GM04504 (cell line): ENCODE data around the gene C16orf89.
"Not testable (repeated sequence)": the region's sequence is repeated elsewhere in the genome, so short reads cannot be mapped to it uniquely, and the experiment has no call there.

Experiments
- DNase-seq: peaks from one replicate; pipeline ENCODE4 v3.0.0-alpha.2; 2012; ENCODE audit warnings: low read depth

Gene C16orf89

DNA sequence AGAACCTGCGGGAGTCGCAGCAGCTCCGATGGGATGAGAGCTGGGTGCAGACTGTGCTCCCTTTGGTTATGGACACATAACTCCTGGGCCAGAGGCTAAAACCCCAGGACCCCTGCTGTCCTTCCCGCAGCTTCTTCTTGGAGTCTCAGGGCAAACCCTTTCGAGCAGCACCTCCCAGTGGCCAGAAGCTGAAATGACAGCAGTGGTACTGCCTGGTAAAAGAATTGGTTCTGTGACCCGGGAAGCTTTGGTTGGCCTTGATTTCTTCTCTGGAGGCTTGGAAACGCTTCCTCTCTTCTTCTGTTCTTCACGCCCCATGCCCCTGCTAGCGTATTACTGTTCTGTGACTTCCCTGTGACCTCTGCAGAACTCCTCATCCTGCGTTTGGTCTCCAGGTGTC is 19.0 kb upstream of the C16orf89 start:
- not testable (repeated sequence) for DNase-seq

DNA sequence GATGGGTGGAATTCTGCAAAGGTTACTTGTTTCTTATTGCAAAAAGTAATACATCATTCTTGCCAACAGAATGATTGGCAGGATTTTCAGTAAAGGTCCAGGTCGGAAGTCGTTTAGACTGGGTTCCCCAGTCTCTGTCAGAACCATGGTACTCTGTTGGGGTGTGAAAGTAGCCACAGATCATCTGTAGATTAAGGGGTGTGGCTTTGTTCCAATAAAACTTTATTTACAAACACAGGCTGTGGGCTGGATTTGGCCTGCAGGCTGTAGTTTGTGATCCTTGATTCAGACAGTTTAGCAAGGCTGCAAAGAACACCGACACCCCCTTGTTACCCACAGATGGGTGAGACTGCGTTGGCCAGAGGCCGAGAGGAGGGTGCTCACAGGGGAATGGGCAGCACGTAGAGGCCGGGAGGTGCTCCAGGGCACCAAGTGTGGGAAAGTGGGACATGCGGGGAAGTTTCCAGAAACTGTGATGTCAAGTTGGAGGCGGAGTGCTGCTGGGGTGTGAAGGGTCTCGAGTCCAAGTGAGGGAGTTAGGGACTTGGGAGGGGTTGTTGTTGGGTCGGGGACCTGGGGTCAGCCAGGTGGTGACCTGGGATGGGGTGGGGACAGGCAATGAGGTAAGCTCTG is 18.5 kb upstream of the C16orf89 start:
- DNase-seq: not testable (repeated sequence)

DNA sequence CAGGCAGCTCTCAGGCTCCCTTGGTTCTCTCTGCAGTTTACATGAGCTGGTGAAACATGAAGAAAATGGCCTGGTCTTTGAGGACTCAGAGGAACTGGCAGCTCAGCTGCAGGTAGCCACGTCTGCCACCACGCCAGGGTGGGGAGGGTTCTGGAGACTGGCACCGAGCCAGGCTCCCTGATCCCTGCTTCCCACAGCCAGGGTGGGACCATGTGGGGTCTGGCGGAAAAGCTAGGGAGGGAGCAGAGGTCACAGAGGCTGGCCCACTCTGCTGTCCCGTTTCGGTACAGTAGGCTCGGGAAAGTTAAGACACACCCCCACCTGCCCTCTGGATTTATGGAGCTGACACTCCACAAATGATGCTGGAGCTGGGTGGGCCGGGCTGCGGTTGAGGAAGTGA is 17.9 kb upstream of the C16orf89 start:
- not testable (repeated sequence) for DNase-seq

DNA sequence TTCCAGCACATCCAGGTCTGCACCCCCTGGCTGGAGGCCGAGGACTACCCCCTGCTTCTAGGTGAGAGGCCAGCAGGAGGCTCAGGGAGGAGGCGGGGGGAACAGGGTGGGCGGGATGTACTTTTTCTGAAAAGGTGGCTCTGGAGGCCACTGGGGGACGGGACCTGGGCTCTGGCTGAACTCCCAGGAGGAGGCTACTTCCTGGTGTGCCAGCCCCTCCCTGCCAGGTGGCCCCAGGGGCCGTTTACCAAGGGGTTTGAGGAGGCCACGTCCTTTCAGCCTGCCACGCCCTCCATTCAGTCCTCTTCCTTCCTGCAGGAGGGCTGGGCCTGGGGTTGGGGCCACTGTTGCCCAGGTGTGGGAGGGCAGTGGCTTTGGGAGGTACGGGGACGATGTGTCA is 15.2 kb upstream of the C16orf89 start:
- DNase-seq: not testable (repeated sequence)

DNA sequence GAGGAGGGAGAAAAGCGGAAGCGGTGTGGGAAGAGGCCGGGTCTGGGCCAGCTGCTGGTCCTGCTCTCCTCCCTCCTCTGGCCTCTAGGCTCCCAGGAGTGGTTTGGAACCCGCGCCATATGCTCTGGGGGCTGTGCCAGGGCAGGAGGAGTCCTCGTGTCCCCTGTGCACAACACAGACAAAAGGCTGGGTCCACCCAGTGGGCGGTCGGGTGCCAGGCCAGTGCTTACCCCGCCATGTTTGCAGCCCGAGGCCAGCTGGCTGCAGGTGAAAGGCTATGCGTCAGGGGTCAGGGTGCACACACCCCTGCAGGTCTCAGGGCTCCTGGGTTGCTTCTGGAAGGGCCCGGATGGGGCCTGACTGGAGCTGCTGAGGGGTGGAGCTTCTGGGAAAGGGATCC is 14.7 kb upstream of the C16orf89 start:
- not testable (repeated sequence) for DNase-seq

DNA sequence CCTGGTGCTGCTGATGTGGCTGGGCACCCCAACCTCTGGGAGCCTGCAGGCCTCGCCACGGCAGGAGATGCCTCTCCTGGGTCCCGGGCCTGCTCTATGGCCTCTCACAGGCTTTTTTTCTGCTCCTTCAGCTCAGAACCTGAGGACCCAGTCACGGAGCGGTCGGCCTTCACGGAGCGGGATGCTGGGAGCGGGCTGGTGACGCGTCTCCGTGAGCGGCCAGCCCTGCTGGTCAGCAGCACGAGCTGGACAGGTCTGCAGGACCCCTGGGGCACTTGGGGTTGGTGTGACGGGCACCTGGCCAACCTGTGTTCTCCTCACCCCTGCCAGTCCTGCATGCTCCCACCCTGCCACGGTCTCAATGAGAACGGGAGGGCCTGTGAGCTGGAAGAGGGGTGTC is 12.9 kb upstream of the C16orf89 start:
- no peak for DNase-seq

DNA sequence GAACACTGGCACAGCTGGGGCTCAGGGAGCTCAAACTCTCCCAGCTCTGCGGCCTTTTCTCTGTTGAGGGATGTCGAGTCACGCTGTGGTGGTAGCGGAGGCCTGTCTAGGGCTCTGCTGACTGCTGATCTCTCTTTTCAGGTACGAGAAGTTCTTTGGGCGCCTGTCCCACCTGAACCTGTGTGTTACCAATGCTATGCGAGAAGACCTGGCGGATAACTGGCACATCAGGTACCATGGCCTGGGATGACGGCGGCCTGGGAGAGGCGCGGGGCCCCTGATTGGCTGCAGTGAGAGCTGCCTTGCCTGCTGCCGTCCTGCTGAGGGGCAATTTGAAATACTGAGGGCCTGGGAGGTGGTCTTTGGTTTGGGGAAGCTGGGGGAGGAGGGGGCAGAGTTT is 11.5 kb upstream of the C16orf89 start:
- DNase-seq: no peak

DNA sequence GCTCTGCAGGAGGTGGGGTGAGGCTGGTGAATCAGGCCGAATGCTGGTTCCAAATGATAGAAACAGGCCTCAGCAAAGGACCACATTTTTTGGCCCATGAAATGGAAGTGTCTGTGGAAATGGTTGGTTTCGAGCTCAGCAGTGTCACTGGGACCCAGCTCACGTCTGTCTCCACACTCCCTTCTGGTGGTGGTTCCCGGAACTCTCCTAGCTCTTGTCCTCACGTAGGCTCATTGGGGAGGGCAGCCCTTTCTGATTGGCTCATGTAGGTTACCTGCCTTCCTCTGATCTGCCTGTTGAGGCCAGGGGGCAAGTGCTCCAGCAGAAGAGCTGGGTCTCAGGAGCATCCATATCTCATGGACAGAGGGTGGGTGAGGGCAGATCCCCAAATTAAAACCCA is 9.9 kb upstream of the C16orf89 start:
- DNase-seq: no peak

DNA sequence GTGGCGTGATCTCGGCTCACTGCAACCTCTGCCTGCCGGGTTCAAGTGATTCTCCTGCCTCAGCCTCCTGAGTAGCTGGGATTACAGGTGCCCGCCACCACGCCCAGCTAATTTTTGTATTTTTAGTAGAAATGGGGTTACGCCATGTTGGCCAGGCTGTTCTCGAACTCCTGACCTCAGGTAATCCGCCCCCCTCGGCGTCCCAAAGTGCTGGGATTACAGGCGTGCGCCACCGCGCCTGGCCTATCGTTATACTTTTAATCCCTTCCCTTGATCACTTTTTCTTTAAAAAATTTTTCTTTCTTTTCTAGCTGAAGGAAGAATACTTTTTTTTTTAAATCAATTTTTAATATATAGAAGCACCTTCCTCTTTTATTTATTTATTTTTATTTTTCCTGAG is 8.0 kb upstream of the C16orf89 start:
- DNase-seq: not testable (repeated sequence)

DNA sequence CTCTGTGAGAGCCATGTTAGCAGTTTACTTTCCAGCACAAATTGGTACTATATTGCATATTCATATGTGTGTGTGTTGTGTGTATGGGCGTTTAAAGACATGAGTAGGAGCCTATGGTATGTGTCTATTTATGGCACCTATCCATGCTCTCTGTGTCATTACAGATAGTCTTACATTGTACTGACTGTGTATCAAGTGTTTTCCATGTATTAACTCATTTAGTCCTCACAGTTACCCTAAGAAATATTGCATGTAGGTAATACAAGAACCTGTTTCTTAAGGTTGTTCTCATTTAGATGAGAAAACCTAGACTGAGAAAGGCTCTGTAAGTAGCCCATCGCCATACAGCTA is 7.5 kb upstream of the C16orf89 start:
- no peak for DNase-seq

DNA sequence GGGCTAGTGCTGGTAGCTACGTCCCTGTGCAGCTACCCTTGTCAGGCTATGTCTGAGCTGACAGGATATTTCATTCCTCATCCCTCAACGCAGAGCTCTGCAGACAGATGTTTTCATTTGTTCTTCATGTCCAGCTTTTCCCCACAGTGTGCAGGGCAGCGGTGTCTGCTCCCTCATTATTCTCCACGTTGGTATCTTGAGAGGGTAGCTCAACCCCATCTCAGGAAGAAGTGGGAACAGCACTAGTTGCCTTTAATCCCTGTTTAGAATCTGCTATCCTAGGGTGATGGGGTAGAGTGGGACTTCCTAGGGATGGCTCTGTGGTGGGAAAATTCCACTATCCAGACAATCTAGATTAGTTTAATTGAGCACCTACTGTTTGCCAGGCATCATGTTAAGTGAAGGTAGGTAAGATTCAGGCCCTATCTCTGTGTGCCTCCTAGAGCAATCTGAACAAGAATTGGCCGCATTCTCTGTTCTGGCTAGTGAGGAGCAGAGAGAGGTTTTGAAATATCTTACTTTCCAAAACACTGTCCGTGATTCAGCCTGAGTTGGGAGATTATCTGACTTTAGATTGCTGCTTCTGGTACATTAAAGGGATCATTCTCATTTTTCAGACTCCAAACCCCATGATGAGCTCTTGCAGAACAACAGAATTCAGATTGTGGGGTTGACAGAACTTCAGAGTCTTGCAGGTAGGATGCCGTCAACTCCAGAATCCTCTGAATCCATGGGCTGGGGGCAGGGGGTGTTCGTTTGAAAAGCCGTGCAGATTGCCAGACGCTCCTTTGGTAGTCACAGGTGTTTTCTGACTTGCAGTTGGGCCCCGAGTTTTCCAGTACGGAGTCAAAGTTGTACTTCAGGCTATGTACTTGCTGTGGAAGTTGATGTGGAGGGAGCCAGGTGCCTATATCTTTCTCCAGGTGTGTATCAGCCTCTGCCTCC is 6.8 kb upstream of the C16orf89 start:
- DNase-seq: no peak

DNA sequence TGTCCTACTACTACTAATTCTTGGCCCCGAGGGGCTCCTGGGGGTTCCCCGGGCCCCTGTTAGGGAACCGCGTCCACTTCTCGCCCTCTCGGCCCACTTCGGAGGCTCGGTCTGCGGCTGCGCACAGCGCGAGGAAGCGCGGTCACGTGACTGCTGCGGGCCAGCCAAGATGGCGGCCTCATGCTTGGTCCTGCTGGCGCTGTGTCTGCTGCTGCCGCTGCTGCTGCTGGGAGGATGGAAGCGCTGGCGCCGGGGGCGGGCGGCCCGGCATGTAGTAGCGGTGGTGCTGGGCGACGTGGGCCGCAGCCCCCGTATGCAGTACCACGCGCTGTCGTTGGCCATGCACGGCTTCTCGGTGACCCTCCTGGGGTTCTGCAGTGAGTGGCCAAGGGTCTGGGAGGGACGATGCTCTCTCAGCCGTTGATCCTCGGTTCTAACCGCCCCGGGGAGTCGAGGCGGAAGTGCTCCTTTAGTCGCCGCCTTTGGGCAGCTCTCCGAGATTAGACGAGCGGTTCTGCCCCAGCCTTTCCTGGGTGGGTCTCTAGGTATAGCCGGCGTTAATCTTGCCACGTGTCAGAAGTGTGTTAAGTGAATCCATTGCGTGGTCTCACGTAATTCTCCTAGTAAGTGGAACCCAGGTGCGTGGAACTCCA is 6.1 kb upstream of the C16orf89 start, which contains the start of gene ALG1:
TSS of gene ALG1 (plus strand) at position 163 of the 653 bp plus-strand sequence. CDS start at position 170, 7 bp downstream.
- peak; percentile 51 for DNase-seq

DNA sequence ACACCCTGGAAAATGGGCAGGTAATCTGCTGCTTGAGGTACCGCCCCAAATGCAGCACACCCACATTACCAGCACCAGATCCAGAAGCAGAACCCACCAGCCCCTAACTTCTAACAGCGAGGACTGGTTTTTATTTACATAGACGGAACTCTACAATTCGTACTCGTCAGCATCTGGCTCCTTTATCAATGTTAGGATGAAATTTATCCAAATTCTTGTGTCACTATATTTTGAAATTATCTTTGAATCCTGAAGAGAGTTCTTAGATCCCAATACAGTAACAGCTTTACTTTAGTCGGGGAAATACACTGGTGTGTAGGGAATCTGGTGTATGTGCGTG is 5.6 kb upstream of the C16orf89 start:
- no peak for DNase-seq

DNA sequence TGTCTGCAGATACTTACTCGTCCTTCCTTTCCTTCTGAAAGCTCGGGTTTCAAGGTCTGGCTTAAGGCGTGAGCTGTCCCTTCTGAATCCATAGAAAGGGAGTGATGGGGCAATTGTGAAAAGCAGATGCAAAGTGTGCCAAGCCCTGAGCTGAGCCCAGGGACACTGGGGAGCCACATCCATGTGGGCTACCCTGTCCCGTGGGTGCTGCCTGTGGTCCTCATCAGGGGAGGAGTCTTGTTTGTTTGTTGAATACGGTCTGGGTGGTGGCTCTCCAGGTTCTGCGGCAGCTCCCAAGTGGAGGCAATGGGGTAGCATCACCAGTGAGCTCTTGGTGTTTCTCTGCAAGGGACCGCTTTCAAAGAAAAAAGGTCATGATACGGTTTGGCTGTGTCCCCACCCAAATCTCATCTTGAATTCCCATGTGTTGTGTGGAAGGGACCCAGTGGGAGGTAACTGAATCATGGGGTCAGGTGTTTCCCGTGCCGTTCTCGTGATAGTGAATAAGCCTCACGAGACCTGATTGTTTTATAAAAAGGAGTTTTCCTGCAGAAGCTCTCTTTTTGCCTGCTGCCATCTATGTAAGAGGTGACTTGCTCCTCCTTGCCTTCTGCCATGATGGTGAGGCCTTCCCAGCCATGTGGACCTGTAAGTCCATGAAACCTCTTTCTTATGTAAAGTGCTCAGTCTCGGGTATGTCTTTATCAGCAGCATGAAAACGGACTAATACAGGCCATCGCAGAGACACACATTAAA is 4.9 kb upstream of the C16orf89 start:
- no peak for DNase-seq

DNA sequence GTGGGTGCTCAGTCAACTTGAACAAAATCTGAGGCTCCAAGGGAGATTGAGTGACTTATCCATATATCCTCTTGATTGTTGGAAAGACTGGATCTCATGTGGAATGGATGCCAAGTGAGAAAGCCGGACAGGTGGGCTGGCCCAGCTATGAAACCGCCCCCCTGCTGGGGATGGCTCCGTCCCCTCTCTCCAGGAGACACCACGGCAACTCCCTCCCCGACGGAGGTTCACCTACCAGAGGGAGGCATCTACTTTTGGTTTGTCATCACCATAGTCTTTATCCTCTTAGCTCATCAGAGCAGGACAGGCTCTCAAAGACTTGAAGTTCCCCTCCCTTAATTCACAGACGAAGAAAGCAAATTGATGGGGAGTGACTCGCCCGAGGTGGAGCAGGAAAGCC is 4.1 kb upstream of the C16orf89 start:
- DNase-seq: no peak

DNA sequence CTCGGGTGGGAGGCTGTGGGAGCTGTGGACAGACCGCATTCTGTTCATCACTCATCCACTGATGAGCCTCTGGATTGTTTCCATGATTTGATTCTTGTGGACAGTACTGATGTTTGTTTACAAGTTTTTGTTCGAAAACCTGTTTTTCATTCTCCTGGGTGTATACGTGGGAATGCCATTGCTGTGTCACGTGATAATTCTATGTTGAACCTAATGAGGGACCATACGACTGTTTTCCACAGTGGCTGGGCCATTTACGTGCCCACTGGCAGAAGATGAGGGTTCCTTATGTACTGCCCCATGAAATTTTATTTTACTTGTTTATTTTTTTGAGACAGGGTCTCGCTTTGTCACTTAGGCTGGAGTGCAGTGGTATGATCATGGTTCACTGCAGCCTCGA is 3.3 kb upstream of the C16orf89 start:
- no peak for DNase-seq

DNA sequence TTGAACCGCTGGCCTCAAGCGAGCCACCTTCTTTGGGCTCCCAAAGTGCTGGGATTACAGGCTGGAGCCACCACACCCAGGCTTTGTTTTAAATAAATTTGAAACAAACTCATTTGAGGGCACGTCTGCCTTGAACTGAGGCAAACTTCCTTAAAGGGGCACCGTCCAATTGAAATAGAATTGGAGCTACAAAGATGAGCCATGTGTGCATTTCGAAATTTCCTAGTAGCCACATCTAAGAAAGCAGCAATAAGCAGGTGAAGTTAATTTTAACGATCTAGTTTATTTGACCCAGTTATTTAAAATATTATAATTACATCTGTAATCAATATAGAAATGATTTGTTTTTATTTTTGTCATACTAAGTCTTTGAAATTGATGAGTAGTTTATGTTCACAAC is 755 bp upstream of the C16orf89 start:
- DNase-seq: no peak

DNA sequence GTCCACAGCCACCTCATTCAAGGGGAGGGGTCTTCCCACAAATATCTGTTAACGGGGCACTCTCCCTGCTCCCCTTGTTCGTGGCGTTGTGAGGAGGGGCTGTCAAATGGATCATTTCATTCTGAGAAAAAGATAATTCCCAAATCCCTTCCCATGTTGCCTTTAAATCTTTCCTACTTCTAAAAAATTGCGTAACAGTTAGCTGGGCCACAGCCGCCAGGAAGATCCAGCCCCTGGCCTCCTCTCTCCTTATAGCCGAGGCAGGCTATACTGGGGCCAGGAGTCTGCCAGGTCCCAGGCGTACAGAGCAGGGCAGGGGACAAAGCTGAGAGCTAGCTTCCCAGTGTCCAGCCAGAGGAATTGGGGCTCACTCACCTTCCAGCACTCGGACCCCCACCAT is 430 bp downstream of the C16orf89 start:
- DNase-seq: no peak

DNA sequence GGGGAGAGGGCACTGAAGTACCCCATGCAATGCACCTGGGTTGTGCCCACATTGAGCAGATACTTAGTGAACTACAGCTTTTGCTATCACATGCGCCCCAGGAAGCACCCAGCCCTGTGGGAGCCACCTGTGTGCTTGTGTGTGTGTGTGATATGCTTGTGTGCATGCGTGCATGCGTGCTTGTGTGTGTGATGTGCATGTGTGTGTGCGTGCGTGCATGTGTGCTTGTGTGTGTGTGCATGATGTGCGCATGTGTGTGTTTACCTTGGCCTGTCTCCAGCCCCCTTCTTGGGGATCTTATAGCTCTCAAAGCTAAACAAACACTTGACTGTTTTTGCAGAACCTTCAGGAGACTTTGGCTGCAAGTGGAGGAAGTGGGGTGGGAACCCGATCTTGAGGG is 841 bp downstream of the C16orf89 start:
- DNase-seq: no peak

DNA sequence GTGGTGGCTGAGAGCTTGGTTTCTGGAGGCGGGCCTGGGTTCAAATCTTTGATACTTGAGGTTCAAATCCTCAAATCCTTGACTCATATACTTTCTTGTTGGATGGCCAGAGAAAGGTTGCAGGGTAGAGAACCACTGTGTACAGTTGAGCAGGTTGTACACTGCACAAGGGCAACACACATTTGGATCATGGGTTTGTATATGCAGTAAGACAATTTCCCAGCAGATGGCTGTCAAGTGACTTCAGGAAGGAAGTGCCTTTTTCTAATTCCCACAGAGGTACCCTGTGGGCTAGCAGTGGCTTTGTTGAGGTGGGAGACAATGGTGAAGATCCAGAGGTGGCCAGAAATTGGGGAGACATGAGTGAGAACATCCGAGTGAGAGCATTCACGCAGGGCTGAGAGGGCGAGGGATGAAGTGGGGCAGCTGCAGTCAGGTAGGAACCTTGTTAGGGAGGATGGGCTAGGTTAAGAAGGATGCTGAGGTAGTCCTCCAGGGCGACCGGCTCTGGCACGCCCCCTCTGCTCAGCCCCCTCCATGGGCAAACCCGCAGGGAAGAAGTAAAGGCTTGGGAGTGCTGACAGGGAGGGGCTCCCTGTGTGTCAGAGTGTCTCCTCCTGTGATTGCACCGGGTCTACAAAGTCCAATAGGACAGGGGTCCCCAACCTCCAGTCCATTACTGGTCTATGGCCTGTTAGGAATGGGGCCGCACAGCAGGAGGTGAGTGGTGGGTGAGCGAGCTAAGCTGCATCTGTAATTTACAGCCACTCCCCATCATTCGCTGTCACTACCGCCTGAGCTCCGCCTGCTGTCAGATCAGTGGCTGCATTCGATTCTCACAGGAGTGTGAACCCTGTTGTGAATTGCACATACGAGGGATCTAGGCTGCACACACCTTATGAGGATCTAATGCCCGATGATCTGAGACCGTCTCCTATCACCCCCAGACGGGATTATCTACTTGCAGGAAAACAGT is 2.7 kb downstream of the C16orf89 start:
- DNase-seq: no peak

DNA sequence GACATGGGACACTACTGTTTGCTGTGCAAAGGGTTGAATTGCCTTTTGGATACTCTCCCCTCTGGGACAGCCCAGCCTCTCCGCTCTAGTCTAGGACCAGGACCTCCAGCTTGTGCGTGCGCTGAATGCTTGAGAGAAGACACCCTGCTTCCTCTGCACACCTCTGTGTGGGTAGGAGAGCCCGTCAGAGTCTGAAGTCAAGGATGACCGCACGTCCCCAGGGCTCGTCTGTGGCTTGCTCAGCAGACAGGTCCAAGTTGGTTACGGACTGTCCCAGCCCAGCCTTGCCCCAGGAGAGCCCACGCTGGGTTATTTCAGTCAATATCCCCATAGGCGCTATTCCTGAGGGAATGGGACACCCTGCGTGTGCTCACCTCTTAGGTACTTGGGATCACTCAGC is 3.7 kb downstream of the C16orf89 start:
- DNase-seq: no peak
